SK-N-SH (cell line): ENCODE data around the gene GRK5.

ENCODE experiments used
- CHD2 ChIP-seq: fragments of 150-350 bp; IDR thresholded peaks from 2 replicates; pipeline ENCODE4 v1.6.1; 2018; ENCODE audit warnings: low read length; ENCODE audit not compliant: partially characterized antibody
- FOXJ3 ChIP-seq: sonication (generic); formaldehyde crosslinking; IDR thresholded peaks from 2 replicates; pipeline ENCODE4 v1.5.1; 2020; ENCODE audit warnings: mild to moderate bottlenecking, missing genetic modification reagents
- FOXM1 ChIP-seq: IDR thresholded peaks from 2 replicates; pipeline ENCODE4 v1.4.0; 2012; ENCODE audit warnings: low read depth, mild to moderate bottlenecking
- GABPA ChIP-seq: IDR thresholded peaks from 2 replicates; pipeline ENCODE4 v1.4.0; 2012; ENCODE audit warnings: low read depth, mild to moderate bottlenecking
- NFIC ChIP-seq: IDR thresholded peaks from 2 replicates; pipeline ENCODE4 v1.4.0; 2012; ENCODE audit warnings: borderline replicate concordance
- POLR2AphosphoS5 ChIP-seq: IDR thresholded peaks from 2 replicates; pipeline ENCODE4 v1.6.1; 2012; ENCODE audit warnings: low read depth, low read length
- RAD21 ChIP-seq: IDR thresholded peaks from 2 replicates; pipeline ENCODE4 v1.6.1; 2012; ENCODE audit warnings: mild to moderate bottlenecking, low read length
- SMC3 ChIP-seq: IDR thresholded peaks from 2 replicates; pipeline ENCODE4 v1.6.1; 2012; ENCODE audit warnings: low read depth, low read length, improper control_type of control experiment
- TF ChIP-seq, protein P1 (sequence below): fragments of 200-600 bp; sonication (generic); IDR thresholded peaks from 2 replicates; pipeline ENCODE4 v1.6.1; 2017; ENCODE audit warnings: antibody characterized with exemption, mild to moderate bottlenecking, moderate library complexity
- TF ChIP-seq, protein P2 (sequence below): IDR thresholded peaks from 2 replicates; pipeline ENCODE4 v1.4.0; 2012; ENCODE audit warnings: low read depth
- TF ChIP-seq, protein P3 (sequence below): IDR thresholded peaks from 2 replicates; pipeline ENCODE4 v1.6.1; 2012; ENCODE audit warnings: mild to moderate bottlenecking, low read depth, low read length, moderate library complexity

DNA sequence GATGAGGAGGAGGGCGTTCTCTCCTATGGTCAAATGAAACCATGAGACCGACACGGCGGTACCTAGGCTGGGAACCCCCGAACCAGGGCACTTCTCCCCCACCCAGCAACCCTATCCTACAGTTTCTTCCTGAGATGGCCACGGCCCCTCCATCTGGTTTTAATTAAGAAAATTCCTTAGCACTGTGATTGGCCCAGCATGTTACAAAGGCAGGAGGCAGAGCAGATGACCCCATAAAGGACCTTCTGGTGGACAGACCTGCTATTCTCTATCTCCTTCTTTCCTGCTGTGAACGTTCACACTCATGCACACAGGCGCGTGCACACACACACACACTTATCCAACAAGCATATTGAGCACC, 205.7 kb downstream of the GRK5 start:
- TF ChIP-seq, protein P1, sequence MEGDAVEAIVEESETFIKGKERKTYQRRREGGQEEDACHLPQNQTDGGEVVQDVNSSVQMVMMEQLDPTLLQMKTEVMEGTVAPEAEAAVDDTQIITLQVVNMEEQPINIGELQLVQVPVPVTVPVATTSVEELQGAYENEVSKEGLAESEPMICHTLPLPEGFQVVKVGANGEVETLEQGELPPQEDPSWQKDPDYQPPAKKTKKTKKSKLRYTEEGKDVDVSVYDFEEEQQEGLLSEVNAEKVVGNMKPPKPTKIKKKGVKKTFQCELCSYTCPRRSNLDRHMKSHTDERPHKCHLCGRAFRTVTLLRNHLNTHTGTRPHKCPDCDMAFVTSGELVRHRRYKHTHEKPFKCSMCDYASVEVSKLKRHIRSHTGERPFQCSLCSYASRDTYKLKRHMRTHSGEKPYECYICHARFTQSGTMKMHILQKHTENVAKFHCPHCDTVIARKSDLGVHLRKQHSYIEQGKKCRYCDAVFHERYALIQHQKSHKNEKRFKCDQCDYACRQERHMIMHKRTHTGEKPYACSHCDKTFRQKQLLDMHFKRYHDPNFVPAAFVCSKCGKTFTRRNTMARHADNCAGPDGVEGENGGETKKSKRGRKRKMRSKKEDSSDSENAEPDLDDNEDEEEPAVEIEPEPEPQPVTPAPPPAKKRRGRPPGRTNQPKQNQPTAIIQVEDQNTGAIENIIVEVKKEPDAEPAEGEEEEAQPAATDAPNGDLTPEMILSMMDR: no peak
- TF ChIP-seq POLR2AphosphoS5 (0 out of 2 replicates have a peak, but pooled peaks have one; percentile 26), GABPA (no peak), NFIC (no peak), FOXM1 (no peak), FOXJ3 (peak; percentile 69; the same call in 1 of the 2 replicates), CHD2 (peak; percentile 58), RAD21 (no peak), SMC3 (no peak)
- TF ChIP-seq, protein P2, sequence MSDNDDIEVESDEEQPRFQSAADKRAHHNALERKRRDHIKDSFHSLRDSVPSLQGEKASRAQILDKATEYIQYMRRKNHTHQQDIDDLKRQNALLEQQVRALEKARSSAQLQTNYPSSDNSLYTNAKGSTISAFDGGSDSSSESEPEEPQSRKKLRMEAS: no peak
- TF ChIP-seq, protein P3, sequence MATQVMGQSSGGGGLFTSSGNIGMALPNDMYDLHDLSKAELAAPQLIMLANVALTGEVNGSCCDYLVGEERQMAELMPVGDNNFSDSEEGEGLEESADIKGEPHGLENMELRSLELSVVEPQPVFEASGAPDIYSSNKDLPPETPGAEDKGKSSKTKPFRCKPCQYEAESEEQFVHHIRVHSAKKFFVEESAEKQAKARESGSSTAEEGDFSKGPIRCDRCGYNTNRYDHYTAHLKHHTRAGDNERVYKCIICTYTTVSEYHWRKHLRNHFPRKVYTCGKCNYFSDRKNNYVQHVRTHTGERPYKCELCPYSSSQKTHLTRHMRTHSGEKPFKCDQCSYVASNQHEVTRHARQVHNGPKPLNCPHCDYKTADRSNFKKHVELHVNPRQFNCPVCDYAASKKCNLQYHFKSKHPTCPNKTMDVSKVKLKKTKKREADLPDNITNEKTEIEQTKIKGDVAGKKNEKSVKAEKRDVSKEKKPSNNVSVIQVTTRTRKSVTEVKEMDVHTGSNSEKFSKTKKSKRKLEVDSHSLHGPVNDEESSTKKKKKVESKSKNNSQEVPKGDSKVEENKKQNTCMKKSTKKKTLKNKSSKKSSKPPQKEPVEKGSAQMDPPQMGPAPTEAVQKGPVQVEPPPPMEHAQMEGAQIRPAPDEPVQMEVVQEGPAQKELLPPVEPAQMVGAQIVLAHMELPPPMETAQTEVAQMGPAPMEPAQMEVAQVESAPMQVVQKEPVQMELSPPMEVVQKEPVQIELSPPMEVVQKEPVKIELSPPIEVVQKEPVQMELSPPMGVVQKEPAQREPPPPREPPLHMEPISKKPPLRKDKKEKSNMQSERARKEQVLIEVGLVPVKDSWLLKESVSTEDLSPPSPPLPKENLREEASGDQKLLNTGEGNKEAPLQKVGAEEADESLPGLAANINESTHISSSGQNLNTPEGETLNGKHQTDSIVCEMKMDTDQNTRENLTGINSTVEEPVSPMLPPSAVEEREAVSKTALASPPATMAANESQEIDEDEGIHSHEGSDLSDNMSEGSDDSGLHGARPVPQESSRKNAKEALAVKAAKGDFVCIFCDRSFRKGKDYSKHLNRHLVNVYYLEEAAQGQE: no peak
